IMR-90 (cell line): ENCODE results near the gene HS6ST2. TPM values are rescaled to one million over a fixed set of nuclear protein-coding genes. Genes with fewer than 3 reads are reported as not detected.

Experiments
- ATAC-seq: fragments of 200-7000 bp; cut with Tn5 transposase; 2 replicates; pipeline ENCODE4 v1.9.1; 2020; ENCODE audit warnings: low read depth, mild to moderate bottlenecking, moderate library complexity
- BruUV-seq: library from RNA; stranded (reverse); fragments of 400-500 nt; replicated peaks from 2 replicates; lab custom pipeline; 2021; lab: Mats Ljungman, UMichigan
- CTCF ChIA-PET: fragments of 300-600 bp; formaldehyde crosslinking; extraction: SDS; loops from one replicate; lab custom pipeline; 2021; ENCODE audit warnings: antibody characterized with exemption; lab: Yijun Ruan, JAX
- POLR2A ChIA-PET: fragments of 300-600 bp; sonication (Branson Sonifier 250); formaldehyde crosslinking; loops from one replicate; lab custom pipeline; 2022; ENCODE audit warnings: antibody characterized with exemption; ENCODE audit not compliant: unreplicated experiment; lab: Charles Lee
- DNase-seq: peaks from one replicate; pipeline ENCODE4 v3.0.0; 2013
- H2AFZ ChIP-seq: replicated peaks from 2 replicates; pipeline ENCODE3; 2013; ENCODE audit warnings: low read length, mild to moderate bottlenecking; ENCODE audit not compliant: poor library complexity
- H2AK5ac ChIP-seq: 2 replicates; pipeline ENCODE4 v1.6.1; 2013; ENCODE audit warnings: low read depth, low read length, inconsistent platforms
- H2AK9ac ChIP-seq: replicated peaks from 2 replicates; pipeline ENCODE3; 2013; ENCODE audit warnings: mild to moderate bottlenecking, low read depth, low read length, moderate library complexity; ENCODE audit not compliant: poor library complexity
- H2BK120ac ChIP-seq: 2 replicates; pipeline ENCODE4 v1.6.1; 2013; ENCODE audit warnings: low read depth, low read length, inconsistent platforms
- H2BK15ac ChIP-seq: 3 replicates; pipeline ENCODE4 v1.6.1; 2013; ENCODE audit warnings: low read depth, low read length, inconsistent platforms
- H2BK20ac ChIP-seq: 2 replicates; pipeline ENCODE4 v1.6.1; 2013; ENCODE audit warnings: low read depth, mild to moderate bottlenecking, inconsistent platforms, low read length, moderate library complexity
- H2BK5ac ChIP-seq: 2 replicates; pipeline ENCODE4 v1.6.1; 2013; ENCODE audit warnings: mild to moderate bottlenecking, low read depth, low read length, inconsistent platforms; ENCODE audit not compliant: poor library complexity, severe bottlenecking
- H3K14ac ChIP-seq: replicated peaks from 2 replicates; pipeline ENCODE4 v1.6.1; 2013; ENCODE audit warnings: low read depth, low read length, inconsistent platforms
- H3K18ac ChIP-seq: 2 replicates; pipeline ENCODE4 v1.6.1; 2013; ENCODE audit warnings: low read depth, low read length, control low read depth
- H3K23ac ChIP-seq: 2 replicates; pipeline ENCODE4 v1.6.1; 2013; ENCODE audit warnings: low read depth, low read length, inconsistent platforms
- H3K27ac ChIP-seq: 2 replicates; pipeline ENCODE4 v1.5.1; 2013; ENCODE audit warnings: mild to moderate bottlenecking, control low read depth, low read length; ENCODE audit not compliant: insufficient read depth
- H3K27me3 ChIP-seq: 2 replicates; pipeline ENCODE4 v1.6.1; 2013; ENCODE audit warnings: low read length; ENCODE audit not compliant: control insufficient read depth, insufficient read depth
- H3K36me3 ChIP-seq: 2 replicates; pipeline ENCODE4 v1.6.1; 2013; ENCODE audit warnings: low read length, mixed read lengths; ENCODE audit not compliant: control insufficient read depth, insufficient read depth
- H3K4ac ChIP-seq: 2 replicates; pipeline ENCODE4 v1.6.1; 2013; ENCODE audit warnings: low read depth, low read length, inconsistent platforms
- H3K4me1 ChIP-seq: 2 replicates; pipeline ENCODE4 v1.6.1; 2013; ENCODE audit warnings: low read length, mixed read lengths; ENCODE audit not compliant: control insufficient read depth, insufficient read depth
- H3K4me2 ChIP-seq: 2 replicates; pipeline ENCODE4 v1.6.1; 2013; ENCODE audit warnings: low read depth, mild to moderate bottlenecking, control low read depth, low read length, moderate library complexity
- H3K4me3 ChIP-seq: 2 replicates; pipeline ENCODE4 v1.5.1; 2013; ENCODE audit warnings: low read depth, mild to moderate bottlenecking, control low read depth, low read length, moderate library complexity; ENCODE audit not compliant: insufficient read depth
- H3K56ac ChIP-seq: 2 replicates; pipeline ENCODE4 v1.6.1; 2013; ENCODE audit warnings: low read length, inconsistent platforms; ENCODE audit not compliant: insufficient read depth; ENCODE audit errors: extremely low read depth
- H3K79me1 ChIP-seq, 2 experiments: 2 replicates each; pipeline ENCODE4 v1.6.1; 2013; ENCODE audit warnings: low read length in 2 of 2, inconsistent platforms in 1 of 2, low read depth in 1 of 2
- H3K9ac ChIP-seq: 2 replicates; pipeline ENCODE4 v1.6.1; 2013; ENCODE audit warnings: low read depth, low read length, control low read depth
- H3K9me1 ChIP-seq: 2 replicates; pipeline ENCODE4 v1.6.1; 2013; ENCODE audit warnings: low read length, inconsistent platforms; ENCODE audit not compliant: insufficient read depth
- H3K9me3 ChIP-seq: 2 replicates; pipeline ENCODE4 v1.6.1; 2013; ENCODE audit warnings: low read length; ENCODE audit not compliant: control insufficient read depth, insufficient read depth
- H4K20me1 ChIP-seq: 2 replicates; pipeline ENCODE4 v1.6.1; 2013; ENCODE audit warnings: low read length, inconsistent platforms; ENCODE audit not compliant: insufficient read depth
- H4K5ac ChIP-seq: 2 replicates; pipeline ENCODE4 v1.6.1; 2013; ENCODE audit warnings: mild to moderate bottlenecking, low read depth, low read length, control low read depth
- H4K8ac ChIP-seq, 2 experiments: 2 replicates each; pipeline ENCODE4 v1.6.1; 2013; ENCODE audit warnings: low read depth in 2 of 2, low read length in 2 of 2, control low read depth in 1 of 2, inconsistent platforms in 1 of 2
- H4K91ac ChIP-seq: 2 replicates; pipeline ENCODE4 v1.6.1; 2013; ENCODE audit warnings: low read depth, low read length, inconsistent platforms; ENCODE audit not compliant: insufficient read depth
- BHLHE40 ChIP-seq: fragments of 150-350 bp; IDR thresholded peaks from 2 replicates; pipeline ENCODE4 v1.6.1; 2016; ENCODE audit warnings: mild to moderate bottlenecking, low read depth, low read length
- CEBPB ChIP-seq: IDR thresholded peaks from 2 replicates; pipeline ENCODE4 v1.6.1; 2012; ENCODE audit warnings: low read depth, low read length, improper control_type of control experiment
- MAFK ChIP-seq: IDR thresholded peaks from 2 replicates; pipeline ENCODE4 v1.6.1; 2012; ENCODE audit warnings: low read depth, low read length, improper control_type of control experiment
- MAZ ChIP-seq: IDR thresholded peaks from 2 replicates; pipeline ENCODE4 v1.6.1; 2012; ENCODE audit warnings: low read depth, mild to moderate bottlenecking, low read length, improper control_type of control experiment, moderate library complexity, borderline replicate concordance
- MXI1 ChIP-seq: IDR thresholded peaks from 2 replicates; pipeline ENCODE4 v1.6.1; 2012; ENCODE audit warnings: low read depth, mild to moderate bottlenecking, low read length, moderate library complexity, borderline replicate concordance
- RAD21 ChIP-seq: IDR thresholded peaks from 2 replicates; pipeline ENCODE4 v1.6.1; 2012; ENCODE audit warnings: low read length, improper control_type of control experiment
- RCOR1 ChIP-seq: IDR thresholded peaks from 2 replicates; pipeline ENCODE4 v1.6.1; 2012; ENCODE audit warnings: mild to moderate bottlenecking, low read length, improper control_type of control experiment; ENCODE audit not compliant: insufficient replicate concordance
- RFX5 ChIP-seq: IDR thresholded peaks from 2 replicates; pipeline ENCODE4 v1.8.0; 2012; ENCODE audit warnings: low read depth, mild to moderate bottlenecking, low read length, moderate library complexity
- USF2 ChIP-seq: fragments of 150-350 bp; IDR thresholded peaks from 2 replicates; pipeline ENCODE4 v1.6.1; 2017; ENCODE audit warnings: mild to moderate bottlenecking, antibody characterized with exemption, low read length, low read depth
- WGBS, 2 experiments: methylation state at CpG; one replicate each; pipeline versions ENCODE4 v1.1.5 to v1.1.7; 2013; ENCODE audit warnings: missing lambda C conversion rate in 2 of 2; ENCODE audit not compliant: insufficient read length in 1 of 2; ENCODE audit errors: extremely low coverage in 2 of 2; 5-methylcytosine and 5-hydroxymethylcytosine counted together
- dilution Hi-C: fragments of 300-500 bp; cut with HindIII; formaldehyde crosslinking; loops from one replicate; pipeline ENCODE4 v1.14.3; 2018; ENCODE audit warnings: low sequenced_read_pairs; ENCODE audit not compliant: unreplicated experiment
- in situ Hi-C: fragments of 300-500 bp; cut with MboI; formaldehyde crosslinking; loops from 3 replicates; pipeline ENCODE4 v1.14.3; 2019; ENCODE audit warnings: low sequenced_read_pairs, inconsistent platforms, mixed read lengths
- intact Hi-C: fragments of 100-400 bp; cut with micrococcal nuclease; formaldehyde crosslinking; loops from 2 replicates; pipeline ENCODE4 v1.10.0; 2022
- polyA plus RNA-seq, 3 experiments: library from polyadenylated mRNA; depleted of rRNA; stranded (reverse); fragments of >200 nt; gene quantifications; 2 replicates each; pipeline ENCODE4 v1.2.3, GENCODE V29; 2012; ENCODE audit warnings: low replicate concordance in 1 of 3
- total RNA-seq: library from RNA; depleted of rRNA; stranded (reverse); fragments of >200 nt; gene quantifications from 2 replicates; pipeline ENCODE4 v1.2.3, GENCODE V29; 2012

HS6ST2 gene
- total and polyA plus RNA-seq, 2 of the 4 experiments (the other 2 are of a cell fraction), result not detected

- no peak for TF ChIP-seq RCOR1
Measured at GRCh38 chrX:132631579-132632232, 326.7 kb downstream of the HS6ST2 start (continued).

- no peaks in the 10 kb centered on the region for H3K9me3 ChIP-seq
- no peak overlapping the region for H4K91ac ChIP-seq
- H3K23ac ChIP-seq, result no peak overlapping the region
- H4K20me1 ChIP-seq, result no peaks in the 10 kb centered on the region
- H2BK5ac ChIP-seq, result no peak overlapping the region
- H3K4me3 ChIP-seq, result no peak overlapping the region
- no peaks in the 10 kb centered on the region for H3K9me1 ChIP-seq
- intact Hi-C loops (loop anchor here (10.0 kb wide), 1 partner anchor 890 kb away; no protein-coding TSS in a partner anchor), dilution Hi-C loops (no loop called here), in situ Hi-C loops (no loop called here)
- H3K18ac ChIP-seq, result no peak overlapping the region
- no peak overlapping the region for H3K9ac ChIP-seq
- TF ChIP-seq MXI1 (no peak), BHLHE40 (no peak), RAD21 (no peak), RFX5 (no peak), MAZ (no peak), CEBPB (no peak), MAFK (no peak), USF2 (no peak)
- H3K4ac ChIP-seq, result no peak overlapping the region
- H2AK9ac ChIP-seq, result no peak overlapping the region
- H2BK20ac ChIP-seq, result no peak overlapping the region
- no peak overlapping the region for H2BK15ac ChIP-seq
- H2AFZ ChIP-seq, result no peak overlapping the region
- no peak overlapping the region for H3K4me2 ChIP-seq
- H3K14ac ChIP-seq, result no peak overlapping the region
- H3K4me1 ChIP-seq, result peaks cover 1% of the 10 kb centered on the region; the same call in 1 of the 2 replicates
- no TSS peak for BruUV-seq
- no peak overlapping the region for H3K56ac ChIP-seq
- CTCF ChIA-PET, result no interaction called here
- POLR2A ChIA-PET, result no interaction called here
- H2BK120ac ChIP-seq, result no peak overlapping the region
- peaks cover 17% of the 10 kb centered on the region for H3K27me3 ChIP-seq
- no peak overlapping the region for H4K5ac ChIP-seq
- no CpG with 5 or more reads among the region's 5 CpGs for WGBS, 2 experiments
- H3K27ac ChIP-seq, result no peak overlapping the region
- ATAC-seq (no peak), DNase-seq (no peak)
- no peaks in the 10 kb centered on the region for H3K79me1 ChIP-seq
- no peak overlapping the region for H4K8ac ChIP-seq
- H2AK5ac ChIP-seq, result no peak overlapping the region
- no peaks in the 10 kb centered on the region for H3K36me3 ChIP-seq
Measured at GRCh38 chrX:132624466-132624865, 334.0 kb downstream of the HS6ST2 start.
